ENCODE measurements around the gene FBLN2.
"Not testable (repeated sequence)": the region's sequence is repeated elsewhere in the genome, so short reads cannot be mapped to it uniquely, and the experiment has no call there.

FBLN2 gene

GRCh38 chr3:13549623-13550422 lies 898 bp downstream of the FBLN2 start:
- no peak for DNase-seq (ENCODE audit: low read depth in 2 of 2)

- no peak for DNase-seq (ENCODE audit: low read depth in 2 of 2)
Measured at GRCh38 chr3:13550423-13550690, 1.4 kb downstream of the FBLN2 start.

GRCh38 chr3:13550791-13551360 lies 2.0 kb downstream of the FBLN2 start:
- no peak for DNase-seq (ENCODE audit: low read depth in 2 of 2)

- no peak for DNase-seq (ENCODE audit: low read depth in 2 of 2)
Measured at GRCh38 chr3:13552857-13553652, 4.1 kb downstream of the FBLN2 start.

- DNase-seq (ENCODE audit: low read depth in 2 of 2) = no peak
Measured at GRCh38 chr3:13553686-13554085, 4.8 kb downstream of the FBLN2 start.

- no peak for DNase-seq (ENCODE audit: low read depth in 2 of 2)
Measured at GRCh38 chr3:13555753-13556152, 6.8 kb downstream of the FBLN2 start.

- DNase-seq (ENCODE audit: low read depth in 2 of 2) = no peak
Measured at GRCh38 chr3:13556207-13556606, 7.3 kb downstream of the FBLN2 start.

- DNase-seq (ENCODE audit: low read depth in 2 of 2) = no peak
Measured at GRCh38 chr3:13556917-13557316, 8.0 kb downstream of the FBLN2 start.

GRCh38 chr3:13557417-13557816 lies 8.5 kb downstream of the FBLN2 start:
- DNase-seq (ENCODE audit: low read depth in 2 of 2) = no peak

- no peak for DNase-seq (ENCODE audit: low read depth in 2 of 2)
Measured at GRCh38 chr3:13557926-13558325, 9.0 kb downstream of the FBLN2 start.

- no peak for DNase-seq (ENCODE audit: low read depth in 2 of 2)
Measured at GRCh38 chr3:13558651-13559050, 9.7 kb downstream of the FBLN2 start.

- DNase-seq (ENCODE audit: low read depth in 2 of 2) = no peak
Measured at GRCh38 chr3:13559764-13560525, 11.0 kb downstream of the FBLN2 start.

- no peak for DNase-seq (ENCODE audit: low read depth in 2 of 2)
Measured at GRCh38 chr3:13561376-13561775, 12.5 kb downstream of the FBLN2 start.

GRCh38 chr3:13561967-13562366 lies 13.0 kb downstream of the FBLN2 start:
- DNase-seq (ENCODE audit: low read depth in 2 of 2) = no peak

GRCh38 chr3:13562421-13562820 lies 13.5 kb downstream of the FBLN2 start:
- not testable (repeated sequence) for DNase-seq (ENCODE audit: low read depth in 2 of 2)

GRCh38 chr3:13563321-13563720 lies 14.4 kb downstream of the FBLN2 start:
- DNase-seq (ENCODE audit: low read depth in 2 of 2) = no peak

- DNase-seq (ENCODE audit: low read depth in 2 of 2) = no peak
Measured at GRCh38 chr3:13563911-13564310, 15.0 kb downstream of the FBLN2 start.

GRCh38 chr3:13564751-13565560 lies 16.0 kb downstream of the FBLN2 start:
- DNase-seq (ENCODE audit: low read depth in 2 of 2) = no peak

- DNase-seq (ENCODE audit: low read depth in 2 of 2) = no peak
Measured at GRCh38 chr3:13565581-13566452, 16.9 kb downstream of the FBLN2 start.

GRCh38 chr3:13566453-13566748 lies 17.5 kb downstream of the FBLN2 start:
- no peak for DNase-seq (ENCODE audit: low read depth in 2 of 2)
